ENCODE measurements around the gene ARHGAP12.

The ARHGAP12 gene

GRCh38 chr10:31768467-31768866 lies 160.2 kb downstream of the ARHGAP12 start:
- DNase-seq (ENCODE audit: low spot score), result no peak

GRCh38 chr10:31765541-31765940 lies 163.1 kb downstream of the ARHGAP12 start:
- DNase-seq (ENCODE audit: low spot score), result no peak

- no peak for DNase-seq (ENCODE audit: low spot score)
Observed at GRCh38 chr10:31762316-31762715, 166.3 kb downstream of the ARHGAP12 start.

GRCh38 chr10:31761156-31761555 lies 167.5 kb downstream of the ARHGAP12 start:
- DNase-seq (ENCODE audit: low spot score), result no peak

GRCh38 chr10:31760674-31761081 lies 168.0 kb downstream of the ARHGAP12 start:
- no peak for DNase-seq (ENCODE audit: low spot score)

GRCh38 chr10:31759799-31760626 lies 168.6 kb downstream of the ARHGAP12 start:
- DNase-seq (ENCODE audit: low spot score), result peak; percentile 78

- DNase-seq (ENCODE audit: low spot score), result no peak
Observed at GRCh38 chr10:31759124-31759798, 169.4 kb downstream of the ARHGAP12 start.

- DNase-seq (ENCODE audit: low spot score), result no peak
Observed at GRCh38 chr10:31758495-31758894, 170.1 kb downstream of the ARHGAP12 start.

- DNase-seq (ENCODE audit: low spot score), result no peak
Observed at GRCh38 chr10:31757831-31758230, 170.8 kb downstream of the ARHGAP12 start.

- DNase-seq (ENCODE audit: low spot score), result no peak
Observed at GRCh38 chr10:31757386-31757791, 171.2 kb downstream of the ARHGAP12 start.

- DNase-seq (ENCODE audit: low spot score), result no peak
Observed at GRCh38 chr10:31756729-31757110, 171.9 kb downstream of the ARHGAP12 start.

- no peak for DNase-seq (ENCODE audit: low spot score)
Observed at GRCh38 chr10:31756101-31756728, 172.4 kb downstream of the ARHGAP12 start.

Measured in hematopoietic multipotent progenitor cell treated with erythropoietin and hydrocortisone succinate and interleukin-3 and kit ligand, for 17 days (in vitro differentiated cells).